Left kidney (tissue), 2 donors: ENCODE measurements around the gene PDE3A. TPM values are rescaled to one million over a fixed set of nuclear protein-coding genes. Genes with fewer than 3 reads are reported as not detected.
"Not testable (repeated sequence)": the region's sequence is repeated elsewhere in the genome, so short reads cannot be mapped to it uniquely, and the experiment has no call there.

Experiments
- DNase-seq: peaks from one replicate; pipeline ENCODE4 v3.0.0-alpha.2; 2013
- polyA plus RNA-seq: library from polyadenylated mRNA; unstranded; fragments of 120-200 nt; gene quantifications from one replicate; pipeline ENCODE4 v1.2.1, GENCODE V29; 2013; ENCODE audit not compliant: insufficient read length

PDE3A gene
- polyA plus RNA-seq, 1 donor = 26.8 TPM

DNA sequence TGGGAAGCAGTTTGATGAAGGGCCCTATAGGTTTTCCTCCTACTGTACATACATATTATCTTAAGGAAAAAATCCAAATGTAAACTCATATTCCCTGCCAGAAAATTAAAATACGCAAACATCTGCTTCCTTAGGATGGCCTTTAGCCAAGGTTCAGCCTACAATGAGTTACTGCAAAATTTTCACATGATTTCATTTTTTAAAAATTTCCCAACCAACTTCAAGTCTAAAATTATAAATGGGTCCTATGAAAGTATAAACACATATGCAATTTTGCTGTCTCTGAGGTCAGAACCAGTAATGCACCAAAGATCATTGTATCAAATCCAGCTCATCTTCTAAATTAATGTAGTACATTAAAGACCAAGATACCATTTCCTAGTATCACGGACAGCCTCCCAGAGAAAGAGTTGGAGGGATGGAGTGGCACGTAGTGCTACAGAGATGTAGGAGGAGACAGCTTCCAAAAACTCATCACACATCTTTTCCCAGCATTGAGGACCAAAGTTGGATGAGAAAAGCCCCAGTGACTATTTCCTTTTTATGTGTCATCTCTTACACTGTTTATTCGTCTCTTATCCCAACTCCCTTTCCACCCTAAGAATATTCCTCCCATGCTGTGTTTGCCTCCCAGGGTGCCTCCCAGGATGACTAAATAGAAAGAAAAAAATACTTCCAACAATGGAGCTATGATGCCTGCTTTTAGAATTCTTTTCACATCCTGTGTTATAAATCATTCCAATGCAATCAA is 234.5 kb downstream of the PDE3A start:
- DNase-seq = no peak

DNA sequence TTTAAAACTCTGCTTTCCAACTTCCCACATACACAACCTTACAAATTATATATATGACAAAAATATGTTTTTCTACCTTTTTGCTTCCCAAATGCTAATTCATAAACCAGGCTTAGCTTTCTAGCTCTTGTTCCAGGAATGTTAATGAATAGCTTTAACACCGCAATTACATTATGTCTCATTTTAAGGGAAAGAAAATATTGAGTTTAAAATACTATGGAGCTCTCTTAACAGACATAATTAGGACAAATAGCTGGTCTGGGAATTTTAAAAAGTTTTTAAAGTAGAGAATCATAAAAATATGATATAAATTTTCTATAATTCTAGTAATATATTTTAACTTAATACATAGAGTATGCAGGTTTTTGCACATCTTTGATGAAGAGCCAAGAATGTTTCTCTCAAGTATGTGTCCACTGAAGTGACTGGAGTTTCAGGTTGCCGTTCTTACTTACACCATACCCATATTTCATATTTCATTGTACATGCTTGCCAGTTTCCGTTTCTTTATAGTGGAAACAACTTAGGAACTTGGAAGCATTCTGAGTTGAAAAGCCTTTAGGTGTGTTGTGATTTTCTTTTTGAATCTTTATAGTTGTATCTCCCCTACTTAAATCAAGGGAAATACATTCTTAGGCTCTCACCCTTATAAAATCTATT is 236.2 kb downstream of the PDE3A start:
- no peak for DNase-seq

DNA sequence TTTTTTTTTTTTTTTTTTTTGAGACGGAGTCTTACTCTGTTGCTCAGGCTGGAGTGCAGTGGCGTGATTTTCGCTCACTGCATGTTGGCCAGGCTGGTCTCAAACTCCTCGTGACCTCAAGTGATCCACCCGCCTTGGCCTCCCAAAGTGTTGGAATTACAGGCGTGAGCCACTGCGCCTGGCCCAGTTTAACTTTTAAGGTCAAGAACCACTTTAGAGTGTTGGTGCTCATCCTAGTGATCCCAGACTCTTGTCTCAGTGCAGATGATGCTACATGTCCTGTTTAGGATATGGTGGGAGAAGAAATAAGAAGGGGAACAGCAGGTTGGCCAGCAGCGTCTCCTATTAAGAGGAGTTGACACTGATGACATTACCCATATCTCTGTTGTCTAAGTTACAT is 246.7 kb downstream of the PDE3A start:
- not testable (repeated sequence) for DNase-seq

DNA sequence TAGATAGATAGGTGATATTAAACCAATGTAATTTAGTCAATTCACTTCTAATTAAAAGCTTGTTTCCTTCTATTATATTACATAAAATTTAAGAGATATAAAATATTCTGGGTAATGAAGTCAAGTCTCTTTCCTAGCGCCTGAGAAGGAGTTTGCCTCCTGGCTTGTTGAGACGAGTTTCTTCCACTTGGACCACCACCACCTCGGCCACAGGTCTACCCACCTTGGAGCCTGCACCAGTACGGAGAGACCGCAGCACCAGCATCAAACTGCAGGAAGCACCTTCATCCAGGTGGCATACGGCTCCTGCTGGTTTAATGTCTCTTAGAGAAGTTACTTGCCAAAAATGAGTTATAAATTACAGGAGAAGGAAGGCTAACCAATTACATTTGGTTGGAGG is 247.8 kb downstream of the PDE3A start:
- DNase-seq = no peak

DNA sequence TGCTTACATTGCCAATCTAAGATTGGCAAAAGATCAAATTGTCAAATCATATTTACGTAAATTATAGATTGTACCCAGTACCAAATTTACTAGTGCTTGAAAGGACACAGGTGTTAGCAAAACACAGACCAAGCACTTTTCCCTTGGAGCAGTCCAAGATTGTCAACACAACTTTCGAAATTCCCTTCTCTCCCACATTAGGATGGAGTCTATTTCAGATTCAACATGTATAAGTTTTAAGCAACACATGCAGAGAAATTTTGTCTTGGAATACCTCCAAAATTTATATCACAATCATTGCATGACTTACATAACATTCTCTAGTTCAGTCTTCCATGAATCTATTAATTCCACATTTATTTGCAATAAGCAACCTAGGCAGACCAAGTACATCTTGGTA is 251.9 kb downstream of the PDE3A start:
- DNase-seq = no peak

DNA sequence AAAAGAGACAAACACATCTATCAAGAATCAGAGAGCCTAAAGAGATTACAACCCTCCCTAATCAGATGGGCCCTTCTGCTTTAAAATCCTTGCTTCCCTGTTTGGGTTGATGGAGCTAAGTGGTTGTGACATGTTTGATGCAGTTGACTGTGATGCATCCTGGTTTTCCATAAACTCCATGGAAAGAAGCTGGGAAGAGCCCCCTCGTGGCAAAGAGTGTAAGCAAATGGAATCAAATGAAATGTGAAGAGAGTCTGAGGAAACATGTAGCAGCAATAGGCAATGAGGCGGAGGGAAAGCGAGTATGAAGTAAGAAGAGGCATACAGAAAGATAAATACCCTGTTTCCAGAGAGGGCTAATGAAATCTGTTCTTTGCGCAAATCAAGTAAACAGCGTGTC is 256.4 kb downstream of the PDE3A start:
- peak; percentile 62 for DNase-seq

DNA sequence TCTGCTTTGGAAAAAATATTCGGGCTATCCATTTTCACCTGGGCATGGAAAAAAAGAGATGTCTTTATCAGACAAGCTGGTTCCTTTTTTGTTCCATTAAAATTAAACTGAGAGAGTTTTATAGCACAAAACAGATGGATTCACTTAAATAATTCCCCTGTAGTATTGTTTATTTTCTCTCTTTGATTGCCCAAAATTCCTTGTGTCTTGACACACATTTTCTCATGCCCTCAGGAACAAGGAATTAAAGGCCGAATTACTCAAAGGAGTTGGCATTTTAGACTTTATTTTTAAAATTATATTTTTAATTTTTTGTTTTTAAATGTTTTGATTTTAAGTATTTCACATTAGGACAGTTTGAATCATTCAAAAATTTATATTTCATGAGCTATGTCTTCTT is 257.2 kb downstream of the PDE3A start:
- DNase-seq = no peak

DNA sequence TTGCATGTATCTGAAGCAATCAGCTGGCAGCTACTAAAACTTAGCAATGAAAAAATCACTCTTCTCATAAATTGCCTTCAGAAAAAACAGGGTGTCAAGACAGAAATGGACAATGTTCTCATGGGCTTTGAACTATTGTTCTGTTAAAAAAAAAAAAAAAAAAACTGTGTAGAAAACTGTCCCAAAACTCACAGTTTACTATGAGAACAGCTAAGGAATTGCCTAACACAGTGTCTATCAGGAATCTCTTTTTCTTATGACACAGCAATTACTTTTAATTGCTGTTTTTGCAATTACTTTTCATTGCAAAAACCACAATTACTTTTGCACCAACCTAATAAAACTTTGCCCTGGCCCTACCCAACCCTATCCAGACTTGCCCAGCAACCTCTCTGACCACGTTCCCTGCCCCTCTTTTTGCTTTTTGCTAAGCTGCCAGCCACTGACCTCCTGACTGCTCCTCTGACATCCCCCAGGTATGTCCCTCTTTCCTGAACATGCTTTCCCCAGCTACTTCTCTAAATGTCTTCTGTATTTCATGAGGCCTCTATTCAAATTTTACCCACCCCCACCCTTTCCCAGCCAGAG is 258.8 kb downstream of the PDE3A start:
- no peak for DNase-seq

DNA sequence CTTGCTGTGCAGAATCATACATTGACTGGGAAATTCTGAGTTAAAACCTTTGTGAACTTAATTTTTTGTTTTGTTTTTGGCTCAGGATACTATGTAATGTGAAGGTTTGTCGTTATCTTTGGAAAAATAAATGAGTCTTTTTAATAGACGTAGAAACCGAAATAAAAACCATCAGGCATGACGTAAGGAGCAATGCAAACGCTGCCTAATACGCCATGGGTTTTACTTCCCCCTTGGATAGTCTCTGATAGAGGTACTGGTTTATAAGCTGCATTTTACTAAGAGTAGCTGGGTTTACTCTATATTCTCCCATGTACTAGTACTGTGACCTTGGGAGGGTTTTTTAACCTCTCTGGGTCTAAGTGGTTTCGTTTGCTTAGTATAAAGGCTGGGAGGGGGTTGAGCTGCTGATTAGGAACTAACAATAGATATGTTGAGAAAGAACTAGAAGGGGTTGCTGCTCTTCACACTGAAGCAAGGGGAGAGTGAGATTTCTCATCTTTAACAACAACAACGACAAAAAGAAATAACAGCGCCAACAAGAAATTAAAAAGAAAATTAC is 260.0 kb downstream of the PDE3A start:
- DNase-seq = no peak

DNA sequence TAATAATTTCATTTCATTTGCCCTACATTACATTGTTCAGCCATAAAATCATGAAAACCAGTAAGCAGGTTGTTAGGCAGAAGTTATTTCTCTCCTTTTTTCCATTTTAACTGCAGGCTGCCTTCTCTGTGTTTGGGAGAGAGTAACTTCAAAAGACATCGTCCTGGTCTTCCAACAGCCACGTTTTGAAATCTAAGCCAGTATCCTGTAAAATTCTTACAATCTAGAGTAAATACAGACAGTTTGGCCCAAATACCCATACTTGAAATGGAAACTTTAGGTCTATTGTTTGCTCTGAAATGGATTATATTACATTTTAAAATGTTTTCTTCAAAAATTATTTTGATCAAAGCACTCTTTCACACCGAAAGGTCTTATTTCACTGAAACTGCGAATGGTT is 260.7 kb downstream of the PDE3A start:
- DNase-seq = no peak

DNA sequence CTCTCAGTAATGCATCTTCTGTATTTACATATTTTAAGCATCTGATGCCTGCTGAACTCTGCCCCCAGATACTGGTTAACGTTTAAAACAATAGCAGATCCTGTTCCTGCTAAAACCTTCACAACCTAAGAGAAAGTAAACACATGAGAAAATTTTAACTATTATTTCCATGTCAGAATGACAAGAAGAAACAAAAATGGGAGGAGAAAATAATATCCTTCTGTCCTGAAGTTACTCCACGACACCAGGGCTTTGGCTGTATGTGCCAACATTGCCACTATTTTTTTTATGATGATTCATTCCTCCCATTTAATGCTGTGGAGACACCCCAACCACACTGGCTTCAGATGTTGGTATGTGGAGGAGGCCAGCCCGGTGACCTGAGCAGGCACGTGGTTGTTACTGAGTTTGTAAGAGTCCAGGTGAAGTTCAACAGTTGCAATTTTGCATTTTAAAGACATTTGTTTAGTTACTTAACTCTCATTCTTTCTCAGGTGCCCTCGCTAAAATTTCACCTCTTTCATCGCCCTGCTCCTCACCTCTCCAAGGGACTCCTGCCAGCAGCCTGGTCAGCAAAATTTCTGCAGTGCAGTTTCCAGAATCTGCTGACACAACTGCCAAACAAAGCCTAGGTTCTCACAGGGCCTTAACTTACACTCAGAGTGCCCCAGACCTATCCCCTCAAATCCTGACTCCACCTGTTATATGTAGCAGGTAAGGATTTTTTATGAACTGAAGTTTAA is 261.2 kb downstream of the PDE3A start:
- peak; percentile 19 for DNase-seq

DNA sequence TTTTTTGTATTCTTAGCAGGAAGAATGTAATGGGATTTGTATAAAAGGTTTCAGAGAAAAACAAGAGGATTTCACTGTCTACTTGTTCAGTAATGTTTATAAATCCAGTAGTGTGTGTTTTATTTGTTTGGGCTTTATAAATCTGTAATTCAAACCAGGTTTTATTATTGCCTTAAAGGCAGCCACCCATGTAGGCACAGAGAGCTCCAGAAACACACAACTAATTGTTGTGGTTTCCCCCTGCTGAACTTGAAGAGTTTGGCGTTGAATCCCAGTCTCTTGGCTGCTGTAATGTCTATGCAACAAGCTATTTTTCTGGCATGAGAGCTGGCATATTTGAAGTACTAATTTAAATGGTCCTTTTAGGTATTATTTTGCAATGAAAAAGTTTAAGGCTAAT is 263.4 kb downstream of the PDE3A start:
- DNase-seq = no peak

DNA sequence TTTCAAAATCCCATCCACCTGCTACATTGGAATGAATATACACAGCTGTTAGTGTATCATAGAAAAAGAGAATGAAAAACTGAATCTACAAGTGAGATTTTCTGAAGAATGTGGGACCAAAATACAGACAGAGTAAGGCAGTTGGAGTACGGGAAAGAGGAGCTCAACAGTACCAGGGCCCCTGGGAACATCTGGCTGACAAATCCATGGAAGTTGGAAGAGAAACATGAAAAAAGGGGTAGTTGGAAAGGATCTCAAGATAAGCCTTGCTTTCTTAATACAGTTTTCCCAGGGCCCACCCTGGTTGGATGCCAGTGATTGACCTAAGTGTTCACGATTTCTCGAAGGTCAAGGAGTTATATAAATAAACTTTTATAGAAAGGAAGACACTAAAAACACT is 272.8 kb downstream of the PDE3A start:
- DNase-seq = no peak

DNA sequence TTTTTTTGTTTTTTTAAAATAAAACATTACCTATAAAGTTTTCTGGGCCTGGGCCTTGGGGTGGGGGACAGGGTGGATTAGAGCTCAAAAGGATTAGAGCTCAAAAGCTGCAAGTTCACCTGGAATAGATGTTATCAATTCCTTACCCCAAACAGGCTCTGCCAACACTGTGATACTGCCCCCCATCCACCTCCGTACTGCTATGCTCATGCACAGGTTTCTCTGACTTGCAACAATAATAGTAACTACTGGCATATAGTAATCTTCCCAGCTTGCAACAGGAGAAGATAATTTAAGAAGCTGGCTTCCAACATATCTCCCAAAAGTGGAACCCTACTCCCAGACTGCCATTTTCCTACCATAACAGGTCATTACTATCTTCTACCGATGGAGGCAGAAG is 275.5 kb downstream of the PDE3A start:
- no peak for DNase-seq

DNA sequence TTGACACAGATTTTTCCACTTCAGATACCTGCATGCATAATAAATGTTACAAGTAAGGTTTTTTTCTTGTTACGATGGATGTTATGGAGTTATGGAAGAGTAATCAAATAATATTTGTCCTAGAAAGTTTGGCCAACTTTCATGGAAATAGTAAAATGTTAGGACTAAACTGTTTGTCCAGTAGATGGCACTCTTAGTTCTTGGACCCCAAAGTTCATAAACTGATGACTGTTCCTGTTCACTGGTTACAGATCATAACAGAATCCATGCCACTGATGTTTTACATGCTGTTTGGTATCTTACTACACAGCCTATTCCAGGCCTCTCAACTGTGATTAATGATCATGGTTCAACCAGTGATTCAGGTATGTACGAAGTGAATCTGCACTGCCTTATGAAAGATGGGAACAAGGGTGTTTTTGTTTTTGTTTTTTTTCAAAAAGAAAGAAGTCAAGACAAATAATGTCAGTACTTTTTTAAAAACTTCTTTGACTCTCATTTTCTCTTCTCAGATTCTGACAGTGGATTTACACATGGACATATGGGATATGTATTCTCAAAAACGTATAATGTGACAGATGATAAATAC is 278.0 kb downstream of the PDE3A start:
- no peak for DNase-seq

DNA sequence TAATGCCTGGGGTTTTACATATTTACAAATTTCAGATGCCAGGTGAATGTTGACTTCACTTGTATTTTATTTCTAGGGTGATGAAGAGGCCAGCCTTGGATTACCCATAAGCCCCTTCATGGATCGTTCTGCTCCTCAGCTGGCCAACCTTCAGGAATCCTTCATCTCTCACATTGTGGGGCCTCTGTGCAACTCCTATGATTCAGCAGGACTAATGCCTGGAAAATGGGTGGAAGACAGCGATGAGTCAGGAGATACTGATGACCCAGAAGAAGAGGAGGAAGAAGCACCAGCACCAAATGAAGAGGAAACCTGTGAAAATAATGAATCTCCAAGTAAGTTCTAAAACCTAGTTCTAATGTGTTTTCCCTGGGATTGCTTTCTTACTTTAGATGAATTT is 285.5 kb downstream of the PDE3A start:
- DNase-seq = no peak

DNA sequence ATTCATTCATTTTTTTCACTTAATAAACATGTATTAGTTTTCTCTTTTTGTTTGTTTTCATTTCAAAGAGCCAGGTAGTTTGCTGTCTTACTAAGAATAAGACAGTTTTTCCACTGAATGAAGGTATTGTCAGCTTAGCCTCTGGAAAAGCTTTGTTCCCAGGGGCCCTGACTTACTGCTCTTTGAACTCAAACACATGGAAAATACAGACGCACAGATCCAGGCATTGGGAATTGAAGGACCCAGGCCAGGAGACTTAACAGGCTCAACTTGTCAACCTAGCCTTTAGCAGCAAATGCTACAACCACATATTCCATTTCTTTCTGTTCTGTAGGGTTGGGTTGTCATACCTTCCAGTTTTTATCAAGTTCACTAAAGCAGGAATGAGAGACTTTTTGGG is 288.3 kb downstream of the PDE3A start:
- no peak for DNase-seq

DNA sequence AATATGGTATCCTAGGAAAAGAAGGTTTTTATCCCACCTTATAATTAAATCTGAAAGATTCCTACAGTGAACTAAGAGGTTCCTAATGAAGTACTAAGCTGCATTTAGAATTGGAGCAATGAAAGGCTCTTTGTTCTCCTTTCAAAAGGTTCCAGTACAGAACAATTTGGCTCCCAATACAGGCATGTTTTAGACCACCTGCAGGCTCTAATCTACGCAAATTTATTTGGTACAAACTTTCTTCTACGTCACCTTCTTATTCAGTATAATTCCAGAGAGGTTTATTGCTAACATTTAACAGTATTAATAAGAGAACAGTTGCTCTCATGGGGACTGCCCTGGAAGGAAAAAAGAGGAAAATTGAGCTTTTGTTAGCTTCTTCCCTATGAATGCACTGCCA is 289.2 kb downstream of the PDE3A start:
- no peak for DNase-seq

DNA sequence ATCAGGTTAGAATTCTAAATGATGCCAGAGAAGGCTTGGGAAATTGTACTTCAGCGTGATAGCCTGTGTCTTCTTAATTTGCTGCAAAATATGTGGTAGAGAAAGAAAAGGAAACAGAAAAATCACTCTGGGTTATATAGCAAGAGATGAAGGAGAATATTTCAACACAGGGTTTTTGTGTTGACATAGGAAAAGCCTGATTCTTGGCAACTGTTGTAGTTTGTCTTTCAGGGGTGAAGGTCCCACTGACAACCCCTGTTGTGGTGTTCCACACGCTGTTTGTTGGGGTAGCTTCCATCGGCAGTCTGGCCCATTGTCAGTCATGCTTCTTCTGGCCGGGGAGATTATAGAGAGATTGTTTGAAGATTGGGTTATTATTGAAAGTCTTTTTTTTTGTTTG is 313.0 kb downstream of the PDE3A start:
- no peak for DNase-seq

DNA sequence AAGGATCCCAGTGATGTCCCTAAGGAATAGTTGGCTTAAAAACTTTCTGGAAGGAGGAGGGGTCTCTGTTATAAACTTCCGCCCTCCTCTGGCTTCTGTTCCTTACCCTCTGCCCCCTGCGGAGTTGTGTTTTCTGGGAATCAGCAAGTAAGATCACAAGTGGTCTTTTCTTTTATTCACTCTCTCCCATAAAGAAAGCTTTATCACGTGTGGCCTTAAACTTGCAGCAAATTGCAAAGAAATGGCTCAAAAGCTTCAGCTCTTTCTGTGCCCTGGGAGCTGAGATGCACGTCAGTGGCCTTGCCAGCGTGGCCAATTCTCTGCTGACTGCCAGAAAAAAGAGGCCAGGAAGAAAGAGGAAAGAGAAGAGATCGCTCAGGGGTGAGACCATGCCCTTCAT is 326.9 kb downstream of the PDE3A start, which contains the start of gene SLCO1C1:
TSS of gene SLCO1C1 (plus strand) at position 101 of the 400 bp plus-strand sequence. CDS start 4,245 bp downstream, outside the sequence.
- no peak for DNase-seq

DNA sequence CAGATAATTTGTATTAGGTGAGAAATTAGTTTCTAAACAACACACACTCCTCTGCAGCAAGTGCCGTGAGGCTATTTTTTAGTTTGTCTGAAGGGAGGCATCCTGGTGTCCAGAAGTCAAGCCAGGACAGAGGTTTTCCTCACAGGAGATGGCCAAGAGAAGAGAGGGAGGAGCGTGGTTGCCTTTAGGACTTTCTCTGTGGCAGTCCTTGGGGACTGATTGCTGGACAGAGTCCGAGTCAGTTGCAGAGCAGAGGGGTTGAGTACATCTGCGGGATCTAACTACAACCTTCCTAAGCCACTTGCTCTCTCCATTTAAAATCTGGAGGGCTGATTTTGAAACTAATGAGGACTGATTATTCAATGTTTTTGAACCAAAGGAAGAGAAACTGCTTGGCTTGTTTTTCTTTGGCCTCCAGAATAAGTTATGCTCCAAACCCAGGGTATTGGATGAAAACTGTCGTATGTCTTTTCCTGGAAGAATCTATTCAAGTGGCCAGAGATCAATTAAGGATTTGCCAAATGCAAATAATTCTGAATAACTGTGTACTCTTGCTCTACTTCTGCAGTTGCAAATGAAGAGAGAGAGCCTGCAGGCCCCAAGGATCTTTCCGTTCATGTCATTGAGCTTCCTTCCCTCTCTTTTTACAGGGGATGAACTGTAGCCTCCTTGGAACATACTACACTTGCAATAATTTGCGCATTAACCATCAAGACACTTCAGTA is 328.0 kb downstream of the PDE3A start:
- no peak for DNase-seq
